Measurements from ENCODE around the gene APOA1.

Gene APOA1

GRCh38 chr11:116827461-116827860 lies 10.0 kb downstream of the APOA1 start:
- Histone ChIP-seq H3K4me3 (replicated peaks; ENCODE audit: insufficient read depth, low read length) (no peak overlapping the region), H3K27ac (replicated peaks) (no peak overlapping the region), H3K27me3 (ENCODE audit: insufficient read depth, poor library complexity, severe bottlenecking) (no peaks in the 10 kb centered on the region)
- TF ChIP-seq CTCF (IDR thresholded peaks at IDR 0.05; ENCODE audit: insufficient read depth, low read length) (no peak), POLR2AphosphoS5 (IDR thresholded peaks at IDR 0.05; ENCODE audit: low read depth) (no peak), REST (IDR thresholded peaks at IDR 0.05; ENCODE audit: insufficient replicate concordance, low read depth) (no peak), SPI1 (IDR thresholded peaks at IDR 0.05; ENCODE audit: borderline replicate concordance, low read depth) (no peak), GABPA (IDR thresholded peaks at IDR 0.05; ENCODE audit: low read depth) (no peak)
- no peak for DNase-seq (ENCODE audit: low read depth in 1 of 2, low spot score in 1 of 2)

GRCh38 chr11:116826751-116827431 lies 10.5 kb downstream of the APOA1 start:
- Histone ChIP-seq H3K27me3 (ENCODE audit: insufficient read depth, poor library complexity, severe bottlenecking) (no peaks in the 10 kb centered on the region), H3K4me3 (replicated peaks; ENCODE audit: insufficient read depth, low read length) (no peak overlapping the region), H3K27ac (replicated peaks) (no peak overlapping the region)
- TF ChIP-seq POLR2AphosphoS5 (IDR thresholded peaks at IDR 0.05; ENCODE audit: low read depth) (no peak), SPI1 (IDR thresholded peaks at IDR 0.05; ENCODE audit: borderline replicate concordance, low read depth) (no peak), GABPA (IDR thresholded peaks at IDR 0.05; ENCODE audit: low read depth) (no peak), REST (IDR thresholded peaks at IDR 0.05; ENCODE audit: insufficient replicate concordance, low read depth) (no peak), CTCF (IDR thresholded peaks at IDR 0.05; ENCODE audit: insufficient read depth, low read length) (no peak)
- DNase-seq (ENCODE audit: low read depth in 1 of 2, low spot score in 1 of 2): no peak

- Histone ChIP-seq H3K27ac (replicated peaks) (no peak overlapping the region), H3K27me3 (ENCODE audit: insufficient read depth, poor library complexity, severe bottlenecking) (no peaks in the 10 kb centered on the region), H3K4me3 (replicated peaks; ENCODE audit: insufficient read depth, low read length) (no peak overlapping the region)
- DNase-seq (ENCODE audit: low read depth in 1 of 2, low spot score in 1 of 2): no peak
- TF ChIP-seq GABPA (IDR thresholded peaks at IDR 0.05; ENCODE audit: low read depth): no peak
- TF ChIP-seq REST (IDR thresholded peaks at IDR 0.05; ENCODE audit: insufficient replicate concordance, low read depth): no peak
- TF ChIP-seq POLR2AphosphoS5 (IDR thresholded peaks at IDR 0.05; ENCODE audit: low read depth): no peak
- TF ChIP-seq CTCF (IDR thresholded peaks at IDR 0.05; ENCODE audit: insufficient read depth, low read length): no peak
- no peak for TF ChIP-seq SPI1 (IDR thresholded peaks at IDR 0.05; ENCODE audit: borderline replicate concordance, low read depth)
Measured at GRCh38 chr11:116825854-116826750, 11.3 kb downstream of the APOA1 start.

All from HL-60 (cell line).